Measurements from ENCODE around the gene KCNIP4. TPM values are rescaled to one million over a fixed set of nuclear protein-coding genes. Genes with fewer than 3 reads are reported as not detected.

Gene KCNIP4
- total and polyA plus RNA-seq, 2 of the 4 experiments (the other 2 are of a cell fraction), result not detected

- Histone ChIP-seq H3K27me3 (ENCODE audit: control insufficient read depth, insufficient read depth, low read length) (no peaks in the 10 kb centered on the region), H3K4me1 (ENCODE audit: control insufficient read depth, insufficient read depth, low read length) (no peaks in the 10 kb centered on the region), H3K14ac (replicated peaks; ENCODE audit: low read depth, low read length) (no peak overlapping the region), H2BK15ac (ENCODE audit: low read depth, low read length) (no peak overlapping the region), H3K56ac (ENCODE audit: extremely low read depth, insufficient read depth, low read length) (no peak overlapping the region), H3K9ac (ENCODE audit: low read depth, low read length) (no peak overlapping the region), H3K27ac (ENCODE audit: insufficient read depth, low read length) (no peak overlapping the region), H2BK20ac (ENCODE audit: low read depth, low read length) (no peak overlapping the region), H4K8ac (ENCODE audit: low read depth in 2 of 2, low read length in 2 of 2) (no peak overlapping the region), H3K18ac (ENCODE audit: low read depth, low read length) (no peak overlapping the region), H4K20me1 (ENCODE audit: insufficient read depth, low read length) (no peaks in the 10 kb centered on the region), H3K4me3 (ENCODE audit: insufficient read depth, low read depth, low read length) (no peak overlapping the region), H2AK5ac (ENCODE audit: low read depth, low read length) (no peak overlapping the region), H2AFZ (replicated peaks; ENCODE audit: low read length, poor library complexity) (no peak overlapping the region), H2BK5ac (ENCODE audit: low read depth, low read length, poor library complexity, severe bottlenecking) (no peak overlapping the region), H2BK120ac (ENCODE audit: low read depth, low read length) (no peak overlapping the region), H3K4me2 (ENCODE audit: low read depth, low read length) (no peak overlapping the region), H3K9me1 (ENCODE audit: insufficient read depth, low read length) (no peaks in the 10 kb centered on the region), H3K4ac (ENCODE audit: low read depth, low read length) (no peak overlapping the region), H4K91ac (ENCODE audit: insufficient read depth, low read depth, low read length) (no peak overlapping the region), H3K9me3 (ENCODE audit: control insufficient read depth, insufficient read depth, low read length) (peaks cover 3% of the 10 kb centered on the region; the same call in 1 of the 2 replicates), H4K5ac (ENCODE audit: low read depth, low read length) (no peak overlapping the region), H2AK9ac (replicated peaks; ENCODE audit: low read depth, low read length, poor library complexity) (no peak overlapping the region), H3K79me1 (ENCODE audit: low read depth in 1 of 2, low read length in 2 of 2) (no peaks in the 10 kb centered on the region), H3K36me3 (ENCODE audit: control insufficient read depth, insufficient read depth, low read length) (no peaks in the 10 kb centered on the region), H3K23ac (ENCODE audit: low read depth, low read length) (no peak overlapping the region)
- no CpG with 5 or more reads among the region's 2 CpGs for WGBS, 2 experiments (ENCODE audit: extremely low coverage in 2 of 2, insufficient read length in 1 of 2)
- no peak for TF ChIP-seq MAFK (IDR thresholded peaks at IDR 0.05; ENCODE audit: low read depth, low read length)
- TF ChIP-seq RAD21 (IDR thresholded peaks at IDR 0.05; ENCODE audit: low read length), result no peak
- TF ChIP-seq USF2 (IDR thresholded peaks at IDR 0.05; ENCODE audit: low read depth, low read length), result no peak
- TF ChIP-seq MXI1 (IDR thresholded peaks at IDR 0.05; ENCODE audit: borderline replicate concordance, low read depth, low read length), result no peak
- no peak for TF ChIP-seq FOS (IDR thresholded peaks at IDR 0.05; ENCODE audit: low read depth, low read length)
- TF ChIP-seq NFE2L2 (IDR thresholded peaks at IDR 0.05; ENCODE audit: low read depth, low read length), result no peak
- TF ChIP-seq RCOR1 (IDR thresholded peaks at IDR 0.05; ENCODE audit: insufficient replicate concordance, low read length), result no peak
- no peak for TF ChIP-seq CHD1 (IDR thresholded peaks at IDR 0.05; ENCODE audit: low read depth, low read length)
- no peak for TF ChIP-seq CEBPB (IDR thresholded peaks at IDR 0.05; ENCODE audit: low read depth, low read length)
- TF ChIP-seq BHLHE40 (IDR thresholded peaks at IDR 0.05; ENCODE audit: low read depth, low read length), result no peak
- no peak for TF ChIP-seq ELK1 (IDR thresholded peaks at IDR 0.05; ENCODE audit: borderline replicate concordance, low read depth, low read length)
- TF ChIP-seq MAZ (IDR thresholded peaks at IDR 0.05; ENCODE audit: borderline replicate concordance, low read depth, low read length), result no peak
- TF ChIP-seq RFX5 (IDR thresholded peaks at IDR 0.05; ENCODE audit: low read depth, low read length), result no peak
- ChIA-PET POLR2A (ENCODE audit: unreplicated experiment) (no interaction called here), CTCF (no interaction called here)
- intact Hi-C loops (cut with micrococcal nuclease), result no loop called here
- no peak for ATAC-seq (ENCODE audit: low read depth)
- in situ Hi-C loops (cut with MboI; ENCODE audit: low sequenced_read_pairs), result no loop called here
- no TSS peak for BruUV-seq (replicated peaks)
- no peak for DNase-seq
- dilution Hi-C loops (cut with HindIII; ENCODE audit: low sequenced_read_pairs, unreplicated experiment), result no loop called here
Observed at GRCh38 chr4:21367567-21367966, 581.0 kb downstream of the KCNIP4 start.
